Osteoblast (primary cell): ENCODE data around the gene NPSR1. TPM values are rescaled to one million over a fixed set of nuclear protein-coding genes. Genes with fewer than 3 reads are reported as not detected.

ENCODE experiments used
- DNase-seq: peaks from one replicate; pipeline ENCODE4 v3.0.0; 2011; ENCODE audit warnings: low spot score, mixed read lengths; ENCODE audit not compliant: insufficient read length; ENCODE audit errors: missing footprints
- H2AFZ ChIP-seq: 2 replicates; pipeline ENCODE4 v1.6.0; 2011; ENCODE audit warnings: mild to moderate bottlenecking, low read length
- H3K27ac ChIP-seq: 2 replicates; pipeline ENCODE4 v1.5.1; 2011; ENCODE audit warnings: mild to moderate bottlenecking, low read depth, low read length, moderate library complexity
- H3K27me3 ChIP-seq: 2 replicates; pipeline ENCODE4 v1.6.0; 2012; ENCODE audit warnings: mild to moderate bottlenecking, control low read depth, inconsistent platforms, low read length, moderate library complexity; ENCODE audit not compliant: insufficient read depth
- H3K36me3 ChIP-seq: 2 replicates; pipeline ENCODE4 v1.5.1; 2011; ENCODE audit warnings: mild to moderate bottlenecking, low read length, control low read depth, moderate library complexity; ENCODE audit not compliant: insufficient read depth
- H3K4me1 ChIP-seq: 2 replicates; pipeline ENCODE4 v1.5.1; 2011; ENCODE audit warnings: mild to moderate bottlenecking, low read length, control low read depth, moderate library complexity; ENCODE audit not compliant: insufficient read depth
- H3K4me2 ChIP-seq: 2 replicates; pipeline ENCODE4 v1.6.0; 2011; ENCODE audit warnings: mild to moderate bottlenecking, low read length; ENCODE audit not compliant: insufficient read depth
- H3K4me3 ChIP-seq: fragments of 200-600 bp; sonication (generic); 3 replicates; pipeline ENCODE4 v1.5.1; 2012; ENCODE audit warnings: mild to moderate bottlenecking, low read length, inconsistent platforms; ENCODE audit not compliant: insufficient read depth
- H3K79me2 ChIP-seq: 2 replicates; pipeline ENCODE4 v1.6.0; 2012; ENCODE audit warnings: mild to moderate bottlenecking, low read length, control low read depth, inconsistent platforms; ENCODE audit not compliant: insufficient read depth
- H3K9me3 ChIP-seq: 2 replicates; pipeline ENCODE4 v1.5.1; 2011; ENCODE audit warnings: low read depth, low read length, control low read depth
- H4K20me1 ChIP-seq: 2 replicates; pipeline ENCODE4 v1.6.0; 2012; ENCODE audit warnings: mild to moderate bottlenecking, low read length, control low read depth; ENCODE audit not compliant: insufficient read depth
- CTCF ChIP-seq: IDR thresholded peaks from 2 replicates; pipeline ENCODE4 v1.5.1; 2011; ENCODE audit warnings: mild to moderate bottlenecking, low read depth, low read length, moderate library complexity; ENCODE audit errors: extremely low read depth
- total RNA-seq: library from RNA; depleted of rRNA; stranded (reverse); fragments of >200 nt; gene quantifications from 2 replicates; pipeline ENCODE4 v1.2.3, GENCODE V29; 2012

NPSR1 gene
- total RNA-seq, 1 donor, result not detected

DNA sequence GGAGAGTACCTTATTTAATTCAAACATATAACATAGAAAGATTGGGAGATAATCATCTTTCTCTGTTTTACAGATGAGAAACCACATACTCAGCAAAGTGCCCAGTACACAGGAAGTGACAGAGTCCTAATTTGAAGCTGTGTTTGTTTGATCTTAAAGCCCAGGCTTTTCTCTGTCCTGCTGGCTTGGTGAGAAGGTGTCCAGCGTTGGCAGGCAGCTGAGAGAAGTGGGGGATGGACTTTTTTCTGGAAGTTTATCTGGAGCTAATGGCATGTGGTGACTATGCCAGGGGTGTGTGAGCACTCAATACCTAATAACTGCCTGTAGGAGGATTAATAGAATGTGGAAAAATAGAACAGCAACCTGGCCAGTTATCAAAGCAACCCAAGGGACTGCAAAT lies 60.8 kb downstream of the NPSR1 start:
- Histone ChIP-seq H3K4me3 (no peak overlapping the region), H3K27ac (no peak overlapping the region), H3K4me1 (no peaks in the 10 kb centered on the region), H3K79me2 (no peaks in the 10 kb centered on the region), H3K27me3 (no peaks in the 10 kb centered on the region), H3K4me2 (no peak overlapping the region), H4K20me1 (no peaks in the 10 kb centered on the region), H2AFZ (no peak overlapping the region), H3K9me3 (no peaks in the 10 kb centered on the region), H3K36me3 (no peaks in the 10 kb centered on the region)
- no peak for TF ChIP-seq CTCF
- DNase-seq, result no peak

GRCh38 chr7:34719636-34720035 lies 61.6 kb downstream of the NPSR1 start:
- no peak overlapping the region for H3K4me2 ChIP-seq
- H3K9me3 ChIP-seq, result no peaks in the 10 kb centered on the region
- H4K20me1 ChIP-seq, result no peaks in the 10 kb centered on the region
- H3K27me3 ChIP-seq, result no peaks in the 10 kb centered on the region
- H3K79me2 ChIP-seq, result no peaks in the 10 kb centered on the region
- no peak overlapping the region for H3K27ac ChIP-seq
- H3K4me1 ChIP-seq, result no peaks in the 10 kb centered on the region
- no peak for TF ChIP-seq CTCF
- H2AFZ ChIP-seq, result no peak overlapping the region
- no peaks in the 10 kb centered on the region for H3K36me3 ChIP-seq
- H3K4me3 ChIP-seq, result no peak overlapping the region
- no peak for DNase-seq

DNA sequence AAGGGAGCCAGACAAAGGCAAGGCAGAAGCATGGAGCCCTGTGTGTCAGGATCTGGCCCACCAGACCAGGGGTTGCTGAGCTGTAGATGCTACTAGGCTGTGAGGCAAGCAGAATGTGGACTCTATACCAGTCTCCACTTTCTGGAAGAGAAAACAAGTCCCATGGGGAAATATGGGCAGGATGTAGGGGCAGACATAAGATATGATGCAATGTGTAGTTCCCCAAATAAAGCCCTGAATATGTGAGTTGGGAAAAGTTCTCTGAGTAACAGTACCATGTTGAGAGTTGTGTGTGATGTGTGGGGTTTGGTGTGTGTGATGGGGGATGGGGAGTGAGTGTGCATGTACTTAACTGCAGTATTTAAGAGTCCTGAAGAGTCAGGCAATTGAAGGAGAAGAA lies 62.3 kb downstream of the NPSR1 start:
- H3K9me3 ChIP-seq, result no peaks in the 10 kb centered on the region
- no peak for DNase-seq
- H3K27ac ChIP-seq, result no peak overlapping the region
- H4K20me1 ChIP-seq, result no peaks in the 10 kb centered on the region
- H3K4me3 ChIP-seq, result no peak overlapping the region
- H3K4me2 ChIP-seq, result no peak overlapping the region
- H3K4me1 ChIP-seq, result no peaks in the 10 kb centered on the region
- no peak for TF ChIP-seq CTCF
- no peak overlapping the region for H2AFZ ChIP-seq
- no peaks in the 10 kb centered on the region for H3K79me2 ChIP-seq
- no peaks in the 10 kb centered on the region for H3K27me3 ChIP-seq
- no peaks in the 10 kb centered on the region for H3K36me3 ChIP-seq

- Histone ChIP-seq H3K4me1 (no peaks in the 10 kb centered on the region), H3K27ac (no peak overlapping the region), H4K20me1 (no peaks in the 10 kb centered on the region), H2AFZ (no peak overlapping the region), H3K36me3 (no peaks in the 10 kb centered on the region), H3K27me3 (no peaks in the 10 kb centered on the region), H3K4me2 (no peak overlapping the region), H3K79me2 (no peaks in the 10 kb centered on the region), H3K4me3 (no peak overlapping the region), H3K9me3 (no peaks in the 10 kb centered on the region)
- DNase-seq, result no peak
- TF ChIP-seq CTCF, result no peak
Measured at GRCh38 chr7:34723338-34723737, 65.3 kb downstream of the NPSR1 start.
